Tibial nerve (tissue), 3 donors: ENCODE results near the gene ATP11C.

Source experiments
- CTCF ChIP-seq, 5 experiments: fragments of 200-600 bp in 3 of 5; fragments of 450-650 bp in 2 of 5; sonication (generic) in 3 of 5; IDR thresholded peaks; one replicate each; pipeline ENCODE4 v1.5.1; 2016 to 2019; ENCODE audit warnings: antibody characterized with exemption in 5 of 5, mild to moderate bottlenecking in 3 of 5, moderate library complexity in 2 of 5
- POLR2A ChIP-seq, 2 donors: fragments of 450-650 bp; IDR thresholded peaks; one replicate each; pipeline ENCODE4 v1.6.1; 2017; ENCODE audit warnings: antibody characterized with exemption in 2 of 2, mild to moderate bottlenecking in 2 of 2, moderate library complexity in 2 of 2

GRCh38 chrX:139816204-139816603 lies 116.6 kb downstream of the ATP11C start:
- TF ChIP-seq CTCF (IDR thresholded peaks at IDR 0.05) = no peak
- TF ChIP-seq POLR2A (IDR thresholded peaks at IDR 0.05) = no peak
